SK-N-MC (cell line): ENCODE data around the gene SUCLA2.

Source experiments
- FOXP2 ChIP-seq: optimal IDR thresholded peaks from 2 replicates; pipeline ENCODE3; 2011; ENCODE audit warnings: mild to moderate bottlenecking, moderate library complexity; ENCODE audit not compliant: insufficient read depth; ENCODE audit errors: extremely low read length, control extremely low read depth
- POLR2AphosphoS5 ChIP-seq: IDR thresholded peaks from 2 replicates; pipeline ENCODE4 v1.6.1; 2012; ENCODE audit warnings: mild to moderate bottlenecking, low read depth, low read length, borderline replicate concordance

- TF ChIP-seq POLR2AphosphoS5 = no peak
- no peak for TF ChIP-seq FOXP2
Observed at GRCh38 chr13:48040049-48040448, 39.0 kb upstream of the SUCLA2 start.
